Measurements from ENCODE around the gene PLEKHF1.

The PLEKHF1 gene

DNA sequence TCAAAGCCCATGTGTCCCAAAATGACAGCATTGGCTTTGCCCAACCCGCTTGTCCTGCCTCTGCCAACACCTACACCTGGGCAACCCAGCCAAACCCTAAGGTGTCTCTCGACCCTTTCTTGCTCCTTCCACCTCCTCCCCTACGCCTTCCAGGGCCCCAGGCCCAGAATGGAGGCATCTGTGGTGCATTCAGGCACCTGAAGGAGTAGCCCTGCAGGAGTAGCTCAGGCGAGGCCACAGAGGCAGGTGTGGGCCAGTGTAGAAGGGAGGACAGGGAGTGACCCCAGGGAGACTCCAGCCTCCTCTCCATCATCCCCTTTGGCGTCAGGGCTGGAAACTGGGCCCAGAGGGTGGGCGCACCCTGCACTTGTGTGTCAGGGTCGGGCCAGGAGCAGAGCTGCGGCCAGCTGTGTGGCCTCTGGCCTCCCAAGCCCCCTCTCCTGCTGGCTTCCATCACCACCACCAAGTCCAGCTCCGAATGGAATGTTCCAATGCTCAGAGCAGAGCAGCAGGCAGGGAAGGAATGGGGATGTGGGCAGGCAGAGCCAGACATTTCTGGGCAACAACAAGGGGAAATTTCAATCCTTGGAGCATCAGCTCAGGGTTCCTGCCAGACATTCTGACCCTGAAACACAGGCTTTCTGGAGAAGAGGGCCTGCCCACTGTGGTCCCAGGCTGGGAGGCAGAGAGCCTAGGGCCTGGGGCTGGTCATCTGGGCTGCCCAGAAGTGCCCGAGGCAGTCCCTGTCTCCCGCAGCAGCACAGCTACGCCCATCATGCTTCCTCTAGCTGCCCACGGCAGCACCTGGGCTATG is 16.4 kb downstream of the PLEKHF1 start:
- no peaks in the 10 kb centered on the region for H3K9me3 ChIP-seq (ENCODE audit: severe bottlenecking)
- no peak overlapping the region for H3K27ac ChIP-seq
- no peak overlapping the region for H3K4me3 ChIP-seq (ENCODE audit: low read depth, low read length)
- DNase-seq, result no peak
- TF ChIP-seq, protein P1, sequence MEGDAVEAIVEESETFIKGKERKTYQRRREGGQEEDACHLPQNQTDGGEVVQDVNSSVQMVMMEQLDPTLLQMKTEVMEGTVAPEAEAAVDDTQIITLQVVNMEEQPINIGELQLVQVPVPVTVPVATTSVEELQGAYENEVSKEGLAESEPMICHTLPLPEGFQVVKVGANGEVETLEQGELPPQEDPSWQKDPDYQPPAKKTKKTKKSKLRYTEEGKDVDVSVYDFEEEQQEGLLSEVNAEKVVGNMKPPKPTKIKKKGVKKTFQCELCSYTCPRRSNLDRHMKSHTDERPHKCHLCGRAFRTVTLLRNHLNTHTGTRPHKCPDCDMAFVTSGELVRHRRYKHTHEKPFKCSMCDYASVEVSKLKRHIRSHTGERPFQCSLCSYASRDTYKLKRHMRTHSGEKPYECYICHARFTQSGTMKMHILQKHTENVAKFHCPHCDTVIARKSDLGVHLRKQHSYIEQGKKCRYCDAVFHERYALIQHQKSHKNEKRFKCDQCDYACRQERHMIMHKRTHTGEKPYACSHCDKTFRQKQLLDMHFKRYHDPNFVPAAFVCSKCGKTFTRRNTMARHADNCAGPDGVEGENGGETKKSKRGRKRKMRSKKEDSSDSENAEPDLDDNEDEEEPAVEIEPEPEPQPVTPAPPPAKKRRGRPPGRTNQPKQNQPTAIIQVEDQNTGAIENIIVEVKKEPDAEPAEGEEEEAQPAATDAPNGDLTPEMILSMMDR (IDR thresholded peaks at IDR 0.05; ENCODE audit: low read depth, low read length), result no peak
- H3K27me3 ChIP-seq (ENCODE audit: insufficient read depth, low read depth, severe bottlenecking), result no peaks in the 10 kb centered on the region
- no peaks in the 10 kb centered on the region for H3K36me3 ChIP-seq

DNA sequence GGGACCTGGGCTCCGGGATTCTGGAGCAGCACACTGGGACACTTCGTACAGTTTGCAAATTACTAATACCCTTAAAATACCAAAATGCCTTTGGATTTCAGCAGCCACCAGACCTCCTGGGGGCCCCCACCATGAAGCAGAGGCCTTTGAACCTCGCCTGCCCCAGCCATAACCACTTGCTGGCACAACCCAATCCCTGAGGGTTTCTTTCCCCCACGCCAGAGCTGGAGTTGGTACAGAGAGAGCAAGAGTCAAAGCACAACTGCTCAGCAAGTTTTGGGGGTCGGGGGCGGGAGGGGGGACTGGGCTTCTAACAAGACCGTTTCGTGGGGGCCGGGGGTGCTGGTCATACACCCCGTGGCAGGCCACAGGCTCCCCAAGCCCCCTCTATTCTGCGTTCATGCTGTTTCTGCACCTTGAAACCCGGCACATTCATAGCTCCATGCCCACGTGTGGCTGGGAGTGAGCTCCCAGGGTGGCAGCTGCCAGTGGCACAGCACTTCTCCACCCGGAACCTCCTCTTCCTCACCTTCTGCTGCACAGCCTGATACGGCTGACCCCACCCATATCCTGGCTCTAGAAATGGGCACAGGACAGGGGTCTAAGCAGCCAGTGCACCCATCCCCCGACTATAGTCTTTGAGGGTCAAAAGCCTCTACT is 17.1 kb downstream of the PLEKHF1 start:
- H3K36me3 ChIP-seq, result no peaks in the 10 kb centered on the region
- TF ChIP-seq, protein P1 (IDR thresholded peaks at IDR 0.05; ENCODE audit: low read depth, low read length), result no peak
- no peak for DNase-seq
- no peak overlapping the region for H3K4me3 ChIP-seq (ENCODE audit: low read depth, low read length)
- H3K27ac ChIP-seq, result no peak overlapping the region
- no peaks in the 10 kb centered on the region for H3K9me3 ChIP-seq (ENCODE audit: severe bottlenecking)
- no peaks in the 10 kb centered on the region for H3K27me3 ChIP-seq (ENCODE audit: insufficient read depth, low read depth, severe bottlenecking)

DNA sequence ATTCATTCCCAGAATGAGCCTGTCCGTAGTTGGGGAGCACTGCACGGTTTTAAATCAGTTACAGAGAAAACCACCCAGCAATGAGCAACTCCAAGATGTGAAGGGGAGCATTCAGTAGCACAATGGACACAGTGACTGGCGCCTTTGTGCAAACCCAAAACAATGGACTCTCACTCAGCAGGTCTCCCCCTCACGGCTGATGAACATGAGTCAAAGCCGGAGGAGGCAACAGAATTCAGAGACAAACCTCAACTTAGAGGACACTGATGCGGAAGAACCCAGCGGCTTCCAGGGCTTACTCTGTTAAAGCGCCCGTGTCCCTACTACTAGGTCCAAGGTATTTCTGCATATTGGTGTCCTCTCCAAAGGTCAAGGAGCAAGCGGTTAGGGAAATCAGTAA is 17.7 kb downstream of the PLEKHF1 start:
- Histone ChIP-seq H3K36me3 (no peaks in the 10 kb centered on the region), H3K27ac (no peak overlapping the region), H3K9me3 (ENCODE audit: severe bottlenecking) (no peaks in the 10 kb centered on the region), H3K27me3 (ENCODE audit: insufficient read depth, low read depth, severe bottlenecking) (no peaks in the 10 kb centered on the region), H3K4me3 (ENCODE audit: low read depth, low read length) (no peak overlapping the region)
- DNase-seq, result no peak
- TF ChIP-seq, protein P1 (IDR thresholded peaks at IDR 0.05; ENCODE audit: low read depth, low read length), result no peak

DNA sequence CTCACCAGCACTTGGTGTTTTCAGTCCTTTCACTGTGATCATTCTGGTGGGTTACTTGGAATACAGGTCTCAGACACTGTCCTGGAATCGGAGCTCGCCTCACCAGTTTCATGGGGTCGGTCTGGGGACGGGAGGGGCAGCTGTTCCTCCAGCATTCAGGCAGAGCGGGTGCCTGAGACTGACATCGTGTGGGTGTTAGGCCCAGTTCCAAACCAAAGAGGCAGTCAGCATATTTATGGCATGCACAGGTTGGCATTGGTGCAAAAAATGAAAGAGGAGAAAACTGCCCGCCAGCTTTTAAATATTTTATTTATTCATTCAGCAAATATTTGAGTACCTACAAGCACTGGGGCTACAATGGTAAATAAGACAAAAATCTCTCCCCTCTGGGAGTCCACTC is 20.1 kb downstream of the PLEKHF1 start:
- Histone ChIP-seq H3K9me3 (ENCODE audit: severe bottlenecking) (no peaks in the 10 kb centered on the region), H3K4me3 (ENCODE audit: low read depth, low read length) (no peak overlapping the region), H3K27me3 (ENCODE audit: insufficient read depth, low read depth, severe bottlenecking) (no peaks in the 10 kb centered on the region), H3K27ac (no peak overlapping the region), H3K36me3 (no peaks in the 10 kb centered on the region)
- no peak for DNase-seq
- TF ChIP-seq, protein P1 (IDR thresholded peaks at IDR 0.05; ENCODE audit: low read depth, low read length), result no peak

DNA sequence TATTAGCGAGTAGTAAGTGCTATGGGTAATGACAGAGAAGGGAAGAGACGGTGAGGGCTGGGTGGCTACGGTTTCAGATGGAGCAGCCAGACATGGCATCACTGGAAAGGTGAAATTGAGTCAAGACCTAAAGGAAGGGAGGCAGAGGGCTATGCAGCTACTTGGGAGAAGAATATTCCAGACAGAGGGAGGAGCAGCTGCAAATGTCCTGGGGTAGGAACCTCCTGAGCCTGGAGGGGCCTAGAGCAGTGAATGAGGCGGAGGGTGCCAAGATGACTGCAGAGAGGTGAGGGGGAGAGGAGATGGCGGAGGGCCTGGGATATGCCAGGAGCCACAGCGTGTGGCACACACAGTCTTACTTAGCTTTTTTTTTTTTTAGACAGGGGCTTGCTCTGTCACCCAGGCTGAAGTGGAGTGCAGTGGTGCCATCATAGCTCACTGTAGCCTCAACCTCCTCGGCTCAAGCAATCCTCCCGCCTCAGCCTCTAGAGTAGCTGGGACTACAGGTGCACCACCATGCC is 21.1 kb downstream of the PLEKHF1 start:
- no peaks in the 10 kb centered on the region for H3K36me3 ChIP-seq
- H3K9me3 ChIP-seq (ENCODE audit: severe bottlenecking), result peaks cover 4% of the 10 kb centered on the region
- no peaks in the 10 kb centered on the region for H3K27me3 ChIP-seq (ENCODE audit: insufficient read depth, low read depth, severe bottlenecking)
- TF ChIP-seq, protein P1 (IDR thresholded peaks at IDR 0.05; ENCODE audit: low read depth, low read length), result no peak
- H3K27ac ChIP-seq, result no peak overlapping the region
- no peak overlapping the region for H3K4me3 ChIP-seq (ENCODE audit: low read depth, low read length)
- no peak for DNase-seq

Data from WERI-Rb-1 (cell line).